ENCODE data around the gene CDK14. TPM values are rescaled to one million over a fixed set of nuclear protein-coding genes. Genes with fewer than 3 reads are reported as not detected.

Gene CDK14
- total RNA-seq, 1 experiment from 2014 or later: 57.9 TPM

- H3K36me3 Mint-ChIP-seq: no peaks in the 10 kb centered on the region
- H3K27ac Mint-ChIP-seq: no peak overlapping the region
- H3K9me3 Mint-ChIP-seq: no peaks in the 10 kb centered on the region
- no peaks in the 10 kb centered on the region; the same call in 1 of the 2 replicates for H3K27me3 Mint-ChIP-seq (ENCODE audit: low read depth)
- POLR2A ChIA-PET: no interaction called here
- CTCF ChIA-PET: no interaction called here
- ATAC-seq: no peak
- H3K4me3 Mint-ChIP-seq: no peak overlapping the region
- H3K4me1 Mint-ChIP-seq: peaks cover 9% of the 10 kb centered on the region
- DNase-seq (ENCODE audit: low spot score): no peak
- TF ChIP-seq ZNF416 (CRISPR knock-in tag; IDR thresholded peaks at IDR 0.05) (no peak), EMX1 (CRISPR knock-in tag; IDR thresholded peaks at IDR 0.05) (no peak)
Measured at GRCh38 chr7:91233212-91233611, 637.1 kb downstream of the CDK14 start.

GRCh38 chr7:91235211-91235832 lies 639.2 kb downstream of the CDK14 start:
- CTCF ChIA-PET: no interaction called here
- POLR2A ChIA-PET: no interaction called here
- no peak overlapping the region for H3K27ac Mint-ChIP-seq
- H3K9me3 Mint-ChIP-seq: no peaks in the 10 kb centered on the region
- ATAC-seq (no peak), DNase-seq (ENCODE audit: low spot score) (no peak)
- no peaks in the 10 kb centered on the region; the same call in 1 of the 2 replicates for H3K27me3 Mint-ChIP-seq (ENCODE audit: low read depth)
- H3K4me3 Mint-ChIP-seq: no peak overlapping the region
- H3K4me1 Mint-ChIP-seq: 0 out of 2 replicates have a peak, but pooled peaks cover 5% of the 10 kb centered on the region
- H3K36me3 Mint-ChIP-seq: no peaks in the 10 kb centered on the region
- TF ChIP-seq CBFB (CRISPR knock-in tag; IDR thresholded peaks at IDR 0.05; ENCODE audit: low read depth): no peak
- TF ChIP-seq EMX1 (CRISPR knock-in tag; IDR thresholded peaks at IDR 0.05): no peak
- TF ChIP-seq ZBTB43 (CRISPR knock-in tag; IDR thresholded peaks at IDR 0.05): no peak
- no peak for TF ChIP-seq ETV6 (CRISPR knock-in tag; IDR thresholded peaks at IDR 0.05)

- Mint-ChIP-seq H3K4me3 (no peak overlapping the region), H3K27me3 (ENCODE audit: low read depth) (no peaks in the 10 kb centered on the region; the same call in 1 of the 2 replicates), H3K4me1 (0 out of 2 replicates have a peak, but pooled peaks cover 5% of the 10 kb centered on the region), H3K36me3 (no peaks in the 10 kb centered on the region), H3K27ac (no peak overlapping the region), H3K9me3 (no peaks in the 10 kb centered on the region)
- TF ChIP-seq NFATC4 (CRISPR knock-in tag; IDR thresholded peaks at IDR 0.05) (no peak), NFE2L1 (CRISPR knock-in tag; IDR thresholded peaks at IDR 0.05) (no peak), ZNF416 (CRISPR knock-in tag; IDR thresholded peaks at IDR 0.05) (no peak), ELF4 (CRISPR knock-in tag; IDR thresholded peaks at IDR 0.05; ENCODE audit: low read depth) (no peak), NR2C2 (CRISPR knock-in tag; IDR thresholded peaks at IDR 0.05) (no peak)
- DNase-seq (ENCODE audit: low spot score) (no peak), ATAC-seq (no peak)
- POLR2A ChIA-PET: no interaction called here
- CTCF ChIA-PET: interaction anchor here (1.0 to 1.7 kb wide), 3 partner anchors 20 to 156 kb away, joined by 3 to 4 read pairs (median 4); no protein-coding TSS in a partner anchor
Measured at GRCh38 chr7:91239171-91239604, 643.1 kb downstream of the CDK14 start.

- TF ChIP-seq ZNF138 (CRISPR knock-in tag; conservative IDR thresholded peaks at IDR 0.05) (no peak), CTCF (IDR thresholded peaks at IDR 0.05) (no peak), CDX4 (CRISPR knock-in tag; IDR thresholded peaks at IDR 0.05; ENCODE audit: borderline replicate concordance) (no peak), ATF3 (CRISPR knock-in tag; conservative IDR thresholded peaks at IDR 0.05) (no peak), NFATC4 (CRISPR knock-in tag; IDR thresholded peaks at IDR 0.05) (no peak), ZNF396 (CRISPR knock-in tag; IDR thresholded peaks at IDR 0.05; ENCODE audit: borderline replicate concordance) (no peak), ZSCAN18 (CRISPR knock-in tag; IDR thresholded peaks at IDR 0.05) (no peak), NR1H2 (CRISPR knock-in tag; IDR thresholded peaks at IDR 0.05) (no peak), ERG (CRISPR knock-in tag; IDR thresholded peaks at IDR 0.05) (no peak)
- Mint-ChIP-seq H3K4me1 (0 out of 2 replicates have a peak, but pooled peaks cover 5% of the 10 kb centered on the region), H3K9me3 (no peaks in the 10 kb centered on the region), H3K36me3 (no peaks in the 10 kb centered on the region), H3K27me3 (ENCODE audit: low read depth) (no peaks in the 10 kb centered on the region; the same call in 1 of the 2 replicates), H3K27ac (no peak overlapping the region), H3K4me3 (no peak overlapping the region)
- ATAC-seq (no peak), DNase-seq (ENCODE audit: low spot score) (no peak)
- ChIA-PET CTCF (interaction anchor here (1.3 to 1.7 kb wide), 2 partner anchors 20 to 157 kb away, joined by 4 read pairs; no protein-coding TSS in a partner anchor), POLR2A (no interaction called here)
Measured at GRCh38 chr7:91239772-91240171, 643.7 kb downstream of the CDK14 start.
